HepG2 (cell line): ENCODE results near the gene KCNJ4. TPM values are rescaled to one million over a fixed set of nuclear protein-coding genes. Genes with fewer than 3 reads are reported as not detected.

Experiments
- ATAC-seq: fragments of 200-7000 bp; cut with Tn5 transposase; 3 replicates; pipeline ENCODE4 v1.9.1; 2020; ENCODE audit warnings: mild to moderate bottlenecking, moderate library complexity
- BruUV-seq: library from RNA; stranded (reverse); fragments of 400-500 nt; replicated peaks from 2 replicates; lab custom pipeline; 2021; lab: Mats Ljungman, UMichigan
- CTCF ChIA-PET: fragments of 300-600 bp; formaldehyde crosslinking; extraction: SDS; loops from one replicate; lab custom pipeline; 2021; ENCODE audit warnings: low total read pairs, inconsistent platforms, low intra/inter-chr PET ratio; lab: Yijun Ruan, JAX
- POLR2A ChIA-PET: fragments of 350-600 bp; sonication (Branson Sonifier 250); formaldehyde crosslinking; loops from one replicate; lab custom pipeline; 2020; ENCODE audit warnings: antibody characterized with exemption, inconsistent platforms; lab: Yijun Ruan, JAX
- DNase-seq: peaks from one replicate; pipeline ENCODE4 v3.0.0-alpha.2; 2015; ENCODE audit warnings: low spot score
- FAIRE-seq: peaks from 3 replicates; lab custom pipeline; 2011; peaks lifted over from hg19 to GRCh38; lab: Jason Lieb, UNC
- H2AFZ ChIP-seq: one replicate; pipeline ENCODE4 v1.6.1; 2011; ENCODE audit warnings: low read length, inconsistent platforms
- H3K27ac ChIP-seq: fragments of 300-600 bp; 3 replicates; pipeline ENCODE4 v1.8.0; 2011; ENCODE audit warnings: mixed run types, mild to moderate bottlenecking, mixed read lengths, low read length, inconsistent platforms; ENCODE audit not compliant: insufficient read depth; ENCODE audit errors: extremely low read length
- H3K27me3 ChIP-seq, 2 experiments: fragments of 200-600 bp in 1 of 2; 2 replicates in 1 of 2; 3 replicates in 1 of 2; pipeline versions ENCODE4 v1.6.0 to v1.8.0; 2011; ENCODE audit warnings: low read length in 2 of 2, mild to moderate bottlenecking in 2 of 2, moderate library complexity in 2 of 2, inconsistent platforms in 1 of 2; ENCODE audit not compliant: insufficient read depth in 2 of 2, control insufficient read depth in 1 of 2
- H3K36me3 ChIP-seq, 2 experiments: fragments of 200-600 bp in 1 of 2; replicated peaks in 1 of 2; 2 replicates in 1 of 2; 3 replicates in 1 of 2; pipeline versions ENCODE4 v1.5.1 to v1.8.0; 2011; ENCODE audit warnings: low read length in 2 of 2, inconsistent platforms in 1 of 2; ENCODE audit not compliant: insufficient read depth in 2 of 2, control insufficient read depth in 1 of 2
- H3K4me1 ChIP-seq: 2 replicates; pipeline ENCODE4 v1.5.1; 2012; ENCODE audit warnings: low read length, inconsistent platforms; ENCODE audit not compliant: insufficient read depth
- H3K4me2 ChIP-seq: 2 replicates; pipeline ENCODE4 v1.6.0; 2011; ENCODE audit warnings: low read depth, low read length, inconsistent platforms
- H3K4me3 ChIP-seq, 3 experiments: fragments of 200-600 bp in 1 of 3; sonication (generic), shearing (Covaris generic) in 1 of 3; replicated peaks in 1 of 3; 2 replicates each; pipeline ENCODE4 v1.5.1; 2011 to 2016; ENCODE audit warnings: low read length in 3 of 3, inconsistent platforms in 2 of 3, low read depth in 2 of 3, mild to moderate bottlenecking in 2 of 3, control low read depth in 1 of 3, mixed read lengths in 1 of 3; ENCODE audit not compliant: insufficient read depth in 1 of 3
- H3K79me2 ChIP-seq: one replicate; pipeline ENCODE4 v1.6.1; 2011; ENCODE audit warnings: low read length, inconsistent platforms; ENCODE audit not compliant: insufficient read depth
- H3K9ac ChIP-seq: 2 replicates; pipeline ENCODE4 v1.6.0; 2011; ENCODE audit warnings: mild to moderate bottlenecking, low read depth, low read length, inconsistent platforms; ENCODE audit not compliant: insufficient read depth
- H3K9me3 ChIP-seq: 2 replicates; pipeline ENCODE4 v1.5.1; 2012; ENCODE audit warnings: mild to moderate bottlenecking, low read length
- H4K20me1 ChIP-seq: 2 replicates; pipeline ENCODE4 v1.6.0; 2011; ENCODE audit warnings: inconsistent platforms, mild to moderate bottlenecking, low read length, moderate library complexity; ENCODE audit not compliant: insufficient read depth
- HNRNPK ChIP-seq: fragments of 200-400 bp; formaldehyde crosslinking; IDR thresholded peaks from 2 replicates; pipeline ENCODE4 v1.6.1; 2018; ENCODE audit warnings: low read length, low read depth, moderate library complexity, mild to moderate bottlenecking; ENCODE audit not compliant: poor library complexity, severe bottlenecking
- ONECUT2 ChIP-seq: sonication (generic); formaldehyde crosslinking; IDR thresholded peaks from 2 replicates; pipeline ENCODE4 v1.4.0; 2020; ENCODE audit warnings: missing genetic modification reagents
- USF2 ChIP-seq, 2 experiments: sonication (generic) in 1 of 2; formaldehyde crosslinking in 1 of 2; IDR thresholded peaks; 2 replicates each; pipeline versions ENCODE4 v1.5.1 to v1.6.1; 2011 to 2020; ENCODE audit warnings: borderline replicate concordance in 1 of 2, low read depth in 1 of 2, low read length in 1 of 2, mild to moderate bottlenecking in 1 of 2, missing genetic modification reagents in 1 of 2, moderate library complexity in 1 of 2
- ZKSCAN1 ChIP-seq: fragments of 150-350 bp; IDR thresholded peaks from 2 replicates; pipeline ENCODE4 v1.6.1; 2014; ENCODE audit warnings: low read length
- ZNF549 ChIP-seq: sonication (generic); formaldehyde crosslinking; IDR thresholded peaks from 2 replicates; pipeline ENCODE4 v1.5.0; 2020; ENCODE audit warnings: missing genetic modification reagents
- ZNF674 ChIP-seq: sonication (generic); formaldehyde crosslinking; IDR thresholded peaks from 2 replicates; pipeline ENCODE4 v1.5.0; 2020; ENCODE audit warnings: low read depth, mild to moderate bottlenecking, missing genetic modification reagents
- ZNF768 ChIP-seq: sonication (generic); formaldehyde crosslinking; IDR thresholded peaks from 2 replicates; pipeline ENCODE4 v1.4.0; 2020; ENCODE audit warnings: missing genetic modification reagents
- WGBS: methylation state at CpG from one replicate; pipeline ENCODE4 v1.1.6; 2017; ENCODE audit warnings: low lambda C conversion rate; 5-methylcytosine and 5-hydroxymethylcytosine counted together
- in situ Hi-C: cut with HindIII; loops from 2 replicates; pipeline ENCODE4 v1.10.0; 2017; ENCODE audit warnings: low pct_unique_long_range_greater_than_20kb; ENCODE audit not compliant: extremely low pct_ligation_motif_present
- intact Hi-C: fragments of 100-400 bp; cut with micrococcal nuclease; formaldehyde crosslinking; loops from one replicate; pipeline ENCODE4 v1.10.0; 2022; ENCODE audit not compliant: unreplicated experiment
- polyA plus RNA-seq, 8 experiments: library from polyadenylated mRNA; depleted of rRNA in 3 of 8; stranded (reverse) in 7 of 8; unstranded in 1 of 8; fragments of >200 nt; fragmentation: Illumina TruSeq in 4 of 8; extraction: Trizol in 4 of 8; gene quantifications; 2 replicates each; pipeline versions ENCODE4 v1.2.1 to v1.2.3, GENCODE V29; 2011 to 2016; ENCODE audit warnings: low read depth in 4 of 8, missing spikeins in 1 of 8, mixed read lengths in 1 of 8; ENCODE audit not compliant: insufficient read depth in 1 of 8
- total RNA-seq, 5 experiments: library from RNA; depleted of rRNA; stranded (reverse); fragments of >200 nt; fragmentation: Illumina TruSeq; extraction: Trizol; gene quantifications; 2 replicates each; pipeline ENCODE4 v1.2.3, GENCODE V29; 2016; ENCODE audit warnings: low read depth in 1 of 5

The KCNJ4 gene
- total and polyA plus RNA-seq, 2 of the 13 experiments (the other 11 are each of a cell fraction or from before 2014, with no cell fraction given): not detected

- peaks cover 8% of the 10 kb centered on the region; the same call in 1 of the 2 replicates for H3K4me1 ChIP-seq
- no peaks in the 10 kb centered on the region for H3K9me3 ChIP-seq
- ChIA-PET CTCF (no interaction called here), POLR2A (no interaction called here)
- intact Hi-C loops: no loop called here
- BruUV-seq: no TSS peak
- no peak overlapping the region for H3K9ac ChIP-seq
- in situ Hi-C loops: no loop called here
- TF ChIP-seq ZNF674 (CRISPR knock-in tag): no peak
- TF ChIP-seq ZKSCAN1: peak; percentile 84
- TF ChIP-seq ZNF768 (CRISPR knock-in tag): peak; percentile 89
- H3K27ac ChIP-seq: no peak overlapping the region
- peaks cover 2 to 29% of the 10 kb centered on the region in 2 experiments; a peak in 3 of 5 replicates for H3K27me3 ChIP-seq
- no peaks in the 10 kb centered on the region for H3K36me3 ChIP-seq
- no peak for FAIRE-seq
- H3K79me2 ChIP-seq: no peaks in the 10 kb centered on the region
- ATAC-seq: no peak
- no peak for DNase-seq
- H2AFZ ChIP-seq: no peak overlapping the region
- H4K20me1 ChIP-seq: no peaks in the 10 kb centered on the region
- no peak overlapping the region for H3K4me3 ChIP-seq
- 70% methylated on average over 15 of the region's 15 CpGs for WGBS
- no peak overlapping the region for H3K4me2 ChIP-seq
Measured at GRCh38 chr22:38436629-38437395, 18.2 kb downstream of the KCNJ4 start.

GRCh38 chr22:38435965-38436364 is 19.0 kb downstream of the KCNJ4 start:
- Histone ChIP-seq H3K27me3 (peaks cover 2 to 25% of the 10 kb centered on the region in 2 experiments; a peak in 3 of 5 replicates), H3K27ac (no peak overlapping the region), H2AFZ (no peak overlapping the region), H3K4me1 (peaks cover 8% of the 10 kb centered on the region; the same call in 1 of the 2 replicates), H3K36me3 (no peaks in the 10 kb centered on the region), H3K9me3 (no peaks in the 10 kb centered on the region), H3K79me2 (no peaks in the 10 kb centered on the region), H3K4me3 (no peak overlapping the region), H3K9ac (no peak overlapping the region), H3K4me2 (no peak overlapping the region), H4K20me1 (no peaks in the 10 kb centered on the region)
- intact Hi-C loops (no loop called here), in situ Hi-C loops (no loop called here)
- ATAC-seq (peak; percentile 27), DNase-seq (no peak), FAIRE-seq (no peak)
- TF ChIP-seq HNRNPK: no peak
- 0 out of 2 replicates have a peak, but pooled peaks have one; percentile 44 for TF ChIP-seq ONECUT2 (CRISPR knock-in tag)
- TF ChIP-seq USF2 (IDR thresholded peaks at IDR 0.05; ENCODE audit: low read depth, low read length): peak; percentile 48
- TF ChIP-seq USF2 (CRISPR knock-in tag; IDR thresholded peaks at IDR 0.05; ENCODE audit: borderline replicate concordance): peak; percentile 44; the same call in 1 of the 2 replicates
- no peak for TF ChIP-seq ZNF549
- ChIA-PET CTCF (no interaction called here), POLR2A (no interaction called here)
- 18% methylated on average over 4 of the region's 4 CpGs for WGBS
- BruUV-seq: no TSS peak
